DOHH2 (cell line): Measurements from ENCODE around the gene RAB32.

Experiments
- EZH2phosphoT487 ChIP-seq: fragments of 200-600 bp; sonication (generic); IDR thresholded peaks from 2 replicates; pipeline ENCODE4 v1.6.1; 2017; ENCODE audit warnings: borderline replicate concordance, mild to moderate bottlenecking, antibody characterized with exemption, low read length, moderate library complexity, mixed read lengths
- TF ChIP-seq, protein P1 (sequence below): fragments of 200-600 bp; sonication (generic); IDR thresholded peaks from one replicate; pipeline ENCODE4 v1.5.1; 2014; ENCODE audit warnings: antibody characterized with exemption, mild to moderate bottlenecking, low read depth, low read length; ENCODE audit not compliant: poor library complexity, severe bottlenecking

DNA sequence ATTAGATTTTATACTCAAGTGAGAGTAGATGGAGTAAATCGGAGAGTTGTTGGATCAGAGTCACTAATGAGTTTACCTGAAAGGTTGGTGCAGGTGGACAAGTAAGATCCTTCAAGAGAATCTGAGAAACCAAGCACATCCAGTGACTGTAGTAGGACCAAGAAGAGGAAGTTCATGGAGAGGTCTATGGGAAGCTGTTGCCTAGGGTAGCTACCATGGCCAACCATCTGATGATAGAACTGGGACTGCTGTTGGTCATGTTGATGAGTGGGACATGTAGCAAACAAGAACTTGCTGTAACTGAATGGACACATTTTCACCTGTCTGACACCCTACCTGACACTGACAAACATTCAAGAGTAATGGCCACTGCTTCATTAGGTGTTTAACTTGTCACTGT is 43.8 kb downstream of the RAB32 start:
- TF ChIP-seq, protein P1, sequence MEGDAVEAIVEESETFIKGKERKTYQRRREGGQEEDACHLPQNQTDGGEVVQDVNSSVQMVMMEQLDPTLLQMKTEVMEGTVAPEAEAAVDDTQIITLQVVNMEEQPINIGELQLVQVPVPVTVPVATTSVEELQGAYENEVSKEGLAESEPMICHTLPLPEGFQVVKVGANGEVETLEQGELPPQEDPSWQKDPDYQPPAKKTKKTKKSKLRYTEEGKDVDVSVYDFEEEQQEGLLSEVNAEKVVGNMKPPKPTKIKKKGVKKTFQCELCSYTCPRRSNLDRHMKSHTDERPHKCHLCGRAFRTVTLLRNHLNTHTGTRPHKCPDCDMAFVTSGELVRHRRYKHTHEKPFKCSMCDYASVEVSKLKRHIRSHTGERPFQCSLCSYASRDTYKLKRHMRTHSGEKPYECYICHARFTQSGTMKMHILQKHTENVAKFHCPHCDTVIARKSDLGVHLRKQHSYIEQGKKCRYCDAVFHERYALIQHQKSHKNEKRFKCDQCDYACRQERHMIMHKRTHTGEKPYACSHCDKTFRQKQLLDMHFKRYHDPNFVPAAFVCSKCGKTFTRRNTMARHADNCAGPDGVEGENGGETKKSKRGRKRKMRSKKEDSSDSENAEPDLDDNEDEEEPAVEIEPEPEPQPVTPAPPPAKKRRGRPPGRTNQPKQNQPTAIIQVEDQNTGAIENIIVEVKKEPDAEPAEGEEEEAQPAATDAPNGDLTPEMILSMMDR: no peak
- TF ChIP-seq EZH2phosphoT487: no peak
